Measurements from ENCODE around the gene SERPINE3. TPM values are rescaled to one million over a fixed set of nuclear protein-coding genes. Genes with fewer than 3 reads are reported as not detected.

SERPINE3 gene
- total RNA-seq, 1 experiment from 2014 or later, result 0.59 TPM

DNA sequence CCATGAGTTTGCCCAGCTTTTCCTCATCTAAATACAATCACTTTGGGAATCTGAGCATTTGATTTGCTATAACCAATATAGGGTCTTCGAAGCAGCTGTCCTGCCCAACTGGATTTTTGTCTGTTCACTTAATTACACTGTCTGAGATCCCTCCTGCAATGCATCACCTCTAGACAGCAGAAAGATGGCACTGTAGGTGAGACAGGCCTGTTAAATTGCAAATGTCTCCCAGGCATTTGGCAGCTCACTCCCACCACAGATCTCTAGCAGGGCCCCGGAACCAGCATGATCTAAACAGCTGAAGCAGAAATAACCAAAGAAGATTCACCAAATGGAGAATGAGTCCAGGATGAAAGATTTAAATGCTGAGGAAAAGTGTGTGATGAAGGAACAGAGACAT, 41.9 kb upstream of the SERPINE3 start:
- Mint-ChIP-seq H3K27ac (no peak overlapping the region), H3K4me3 (no peak overlapping the region), H3K36me3 (no peaks in the 10 kb centered on the region), H3K4me1 (peaks cover 62% of the 10 kb centered on the region), H3K27me3 (ENCODE audit: low read depth) (peaks cover 8% of the 10 kb centered on the region), H3K9me3 (peaks cover 4% of the 10 kb centered on the region; the same call in 1 of the 2 replicates)
- ChIA-PET CTCF (interaction anchor here (1.1 to 3.7 kb wide), 4 partner anchors 11 to 500 kb away, joined by 3 to 44 read pairs (median 4); no protein-coding TSS in a partner anchor), POLR2A (no interaction called here)
- TF ChIP-seq ZNF232 (CRISPR knock-in tag; IDR thresholded peaks at IDR 0.05) (no peak), KAT7 (CRISPR knock-in tag; IDR thresholded peaks at IDR 0.05; ENCODE audit: borderline replicate concordance) (no peak)
- TF ChIP-seq, protein P1, sequence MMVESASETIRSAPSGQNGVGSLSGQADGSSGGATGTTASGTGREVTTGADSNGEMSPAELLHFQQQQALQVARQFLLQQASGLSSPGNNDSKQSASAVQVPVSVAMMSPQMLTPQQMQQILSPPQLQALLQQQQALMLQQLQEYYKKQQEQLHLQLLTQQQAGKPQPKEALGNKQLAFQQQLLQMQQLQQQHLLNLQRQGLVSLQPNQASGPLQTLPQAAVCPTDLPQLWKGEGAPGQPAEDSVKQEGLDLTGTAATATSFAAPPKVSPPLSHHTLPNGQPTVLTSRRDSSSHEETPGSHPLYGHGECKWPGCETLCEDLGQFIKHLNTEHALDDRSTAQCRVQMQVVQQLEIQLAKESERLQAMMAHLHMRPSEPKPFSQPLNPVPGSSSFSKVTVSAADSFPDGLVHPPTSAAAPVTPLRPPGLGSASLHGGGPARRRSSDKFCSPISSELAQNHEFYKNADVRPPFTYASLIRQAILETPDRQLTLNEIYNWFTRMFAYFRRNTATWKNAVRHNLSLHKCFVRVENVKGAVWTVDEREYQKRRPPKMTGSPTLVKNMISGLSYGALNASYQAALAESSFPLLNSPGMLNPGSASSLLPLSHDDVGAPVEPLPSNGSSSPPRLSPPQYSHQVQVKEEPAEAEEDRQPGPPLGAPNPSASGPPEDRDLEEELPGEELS (CRISPR knock-in tag; IDR thresholded peaks at IDR 0.05), result no peak
- TF ChIP-seq, protein P2, sequence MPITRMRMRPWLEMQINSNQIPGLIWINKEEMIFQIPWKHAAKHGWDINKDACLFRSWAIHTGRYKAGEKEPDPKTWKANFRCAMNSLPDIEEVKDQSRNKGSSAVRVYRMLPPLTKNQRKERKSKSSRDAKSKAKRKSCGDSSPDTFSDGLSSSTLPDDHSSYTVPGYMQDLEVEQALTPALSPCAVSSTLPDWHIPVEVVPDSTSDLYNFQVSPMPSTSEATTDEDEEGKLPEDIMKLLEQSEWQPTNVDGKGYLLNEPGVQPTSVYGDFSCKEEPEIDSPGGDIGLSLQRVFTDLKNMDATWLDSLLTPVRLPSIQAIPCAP (CRISPR knock-in tag; IDR thresholded peaks at IDR 0.05), result no peak
- ATAC-seq (peak; percentile 43), DNase-seq (ENCODE audit: low spot score) (no peak)

DNA sequence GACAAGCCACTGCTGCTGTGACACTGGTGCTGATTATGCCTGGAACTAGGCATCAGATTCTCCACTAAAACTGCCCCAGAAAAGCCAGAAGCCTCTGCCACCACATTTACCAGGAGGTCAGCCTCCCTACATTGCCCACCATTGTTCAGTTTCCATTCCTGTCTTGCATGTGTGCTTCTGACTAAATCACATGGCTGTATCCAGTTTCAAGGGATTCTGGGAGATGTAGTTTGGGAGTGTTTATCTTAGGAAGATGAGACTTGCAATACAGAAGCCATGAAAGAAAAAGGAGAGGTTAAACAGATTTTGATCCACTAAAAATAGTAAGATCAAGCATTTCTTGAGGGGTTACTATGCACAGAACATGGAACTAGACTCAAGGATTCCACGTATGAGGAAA, 40.7 kb upstream of the SERPINE3 start:
- H3K4me3 Mint-ChIP-seq, result no peak overlapping the region
- ATAC-seq, result no peak
- peaks cover 7% of the 10 kb centered on the region for H3K27me3 Mint-ChIP-seq (ENCODE audit: low read depth)
- ChIA-PET CTCF (interaction anchor here (2.0 to 3.7 kb wide), 2 partner anchors 12 to 499 kb away, joined by 5 to 44 read pairs; no protein-coding TSS in a partner anchor), POLR2A (no interaction called here)
- H3K36me3 Mint-ChIP-seq, result no peaks in the 10 kb centered on the region
- DNase-seq (ENCODE audit: low spot score), result no peak
- H3K9me3 Mint-ChIP-seq, result peaks cover 4% of the 10 kb centered on the region; the same call in 1 of the 2 replicates
- peaks cover 65% of the 10 kb centered on the region for H3K4me1 Mint-ChIP-seq
- TF ChIP-seq, protein P3, sequence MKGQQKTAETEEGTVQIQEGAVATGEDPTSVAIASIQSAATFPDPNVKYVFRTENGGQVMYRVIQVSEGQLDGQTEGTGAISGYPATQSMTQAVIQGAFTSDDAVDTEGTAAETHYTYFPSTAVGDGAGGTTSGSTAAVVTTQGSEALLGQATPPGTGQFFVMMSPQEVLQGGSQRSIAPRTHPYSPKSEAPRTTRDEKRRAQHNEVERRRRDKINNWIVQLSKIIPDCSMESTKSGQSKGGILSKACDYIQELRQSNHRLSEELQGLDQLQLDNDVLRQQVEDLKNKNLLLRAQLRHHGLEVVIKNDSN (CRISPR knock-in tag; IDR thresholded peaks at IDR 0.05), result peak; percentile 87
- TF ChIP-seq, protein P4, sequence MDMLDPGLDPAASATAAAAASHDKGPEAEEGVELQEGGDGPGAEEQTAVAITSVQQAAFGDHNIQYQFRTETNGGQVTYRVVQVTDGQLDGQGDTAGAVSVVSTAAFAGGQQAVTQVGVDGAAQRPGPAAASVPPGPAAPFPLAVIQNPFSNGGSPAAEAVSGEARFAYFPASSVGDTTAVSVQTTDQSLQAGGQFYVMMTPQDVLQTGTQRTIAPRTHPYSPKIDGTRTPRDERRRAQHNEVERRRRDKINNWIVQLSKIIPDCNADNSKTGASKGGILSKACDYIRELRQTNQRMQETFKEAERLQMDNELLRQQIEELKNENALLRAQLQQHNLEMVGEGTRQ (CRISPR knock-in tag; IDR thresholded peaks at IDR 0.05), result peak; percentile 85
- TF ChIP-seq ZNF121 (CRISPR knock-in tag; IDR thresholded peaks at IDR 0.05), result no peak
- H3K27ac Mint-ChIP-seq, result no peak overlapping the region

DNA sequence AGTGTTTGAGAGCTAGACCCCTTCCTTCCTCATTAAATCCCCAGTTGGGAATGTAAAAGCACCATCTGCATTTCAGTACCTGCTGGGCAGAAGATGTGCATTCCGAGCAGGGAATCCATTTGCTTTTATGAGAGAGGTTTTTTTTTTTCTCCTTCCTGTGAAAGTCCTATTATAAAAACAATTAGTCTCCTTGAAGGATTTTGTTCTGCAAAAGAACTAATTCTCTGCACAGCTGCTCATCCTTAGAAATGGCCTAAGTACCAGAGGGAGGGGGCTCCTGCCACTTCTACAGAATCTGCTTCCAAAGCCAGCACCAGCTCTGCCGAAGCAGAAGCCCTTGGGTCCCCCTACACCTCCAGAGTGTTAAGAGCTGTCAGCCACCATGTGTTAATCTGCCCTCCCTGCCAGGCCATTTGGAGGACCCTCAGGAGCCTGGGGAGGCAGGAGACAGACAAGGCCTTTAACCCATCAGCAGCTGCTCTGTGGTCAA, 36.4 kb upstream of the SERPINE3 start:
- Mint-ChIP-seq H3K4me1 (peaks cover 84% of the 10 kb centered on the region), H3K9me3 (peaks cover 4% of the 10 kb centered on the region; the same call in 1 of the 2 replicates), H3K27me3 (ENCODE audit: low read depth) (peaks cover 7% of the 10 kb centered on the region), H3K36me3 (no peaks in the 10 kb centered on the region), H3K4me3 (peak overlapping the region; percentile 4; the same call in 1 of the 2 replicates), H3K27ac (peak overlapping the region; percentile 88)
- TF ChIP-seq ZNF423 (CRISPR knock-in tag; IDR thresholded peaks at IDR 0.05) (peak; percentile 72), CREM (CRISPR knock-in tag; IDR thresholded peaks at IDR 0.05) (0 out of 2 replicates have a peak, but pooled peaks have one; percentile 36), TEAD1 (CRISPR knock-in tag; IDR thresholded peaks at IDR 0.05) (peak; percentile 42; the same call in 1 of the 2 replicates), FOXJ3 (CRISPR knock-in tag; IDR thresholded peaks at IDR 0.05; ENCODE audit: borderline replicate concordance) (0 out of 2 replicates have a peak, but pooled peaks have one; percentile 6), NFYB (CRISPR knock-in tag; conservative IDR thresholded peaks at IDR 0.05; ENCODE audit: low read depth) (no peak), ZNF263 (CRISPR knock-in tag; IDR thresholded peaks at IDR 0.05; ENCODE audit: low read depth) (peak; percentile 55; the same call in 1 of the 2 replicates), ETV6 (CRISPR knock-in tag; IDR thresholded peaks at IDR 0.05) (peak; percentile 63)
- TF ChIP-seq, protein P5, sequence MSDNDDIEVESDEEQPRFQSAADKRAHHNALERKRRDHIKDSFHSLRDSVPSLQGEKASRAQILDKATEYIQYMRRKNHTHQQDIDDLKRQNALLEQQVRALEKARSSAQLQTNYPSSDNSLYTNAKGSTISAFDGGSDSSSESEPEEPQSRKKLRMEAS (CRISPR knock-in tag; IDR thresholded peaks at IDR 0.05), result peak; percentile 40; the same call in 1 of the 2 replicates
- TF ChIP-seq, protein P6, sequence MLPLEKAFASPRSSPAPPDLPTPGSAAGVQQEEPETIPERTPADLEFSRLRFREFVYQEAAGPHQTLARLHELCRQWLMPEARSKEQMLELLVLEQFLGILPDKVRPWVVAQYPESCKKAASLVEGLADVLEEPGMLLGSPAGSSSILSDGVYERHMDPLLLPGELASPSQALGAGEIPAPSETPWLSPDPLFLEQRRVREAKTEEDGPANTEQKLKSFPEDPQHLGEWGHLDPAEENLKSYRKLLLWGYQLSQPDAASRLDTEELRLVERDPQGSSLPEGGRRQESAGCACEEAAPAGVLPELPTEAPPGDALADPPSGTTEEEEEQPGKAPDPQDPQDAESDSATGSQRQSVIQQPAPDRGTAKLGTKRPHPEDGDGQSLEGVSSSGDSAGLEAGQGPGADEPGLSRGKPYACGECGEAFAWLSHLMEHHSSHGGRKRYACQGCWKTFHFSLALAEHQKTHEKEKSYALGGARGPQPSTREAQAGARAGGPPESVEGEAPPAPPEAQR (CRISPR knock-in tag; IDR thresholded peaks at IDR 0.05), result 0 out of 2 replicates have a peak, but pooled peaks have one; percentile 45
- TF ChIP-seq, protein P7, sequence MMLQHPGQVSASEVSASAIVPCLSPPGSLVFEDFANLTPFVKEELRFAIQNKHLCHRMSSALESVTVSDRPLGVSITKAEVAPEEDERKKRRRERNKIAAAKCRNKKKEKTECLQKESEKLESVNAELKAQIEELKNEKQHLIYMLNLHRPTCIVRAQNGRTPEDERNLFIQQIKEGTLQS (CRISPR knock-in tag; conservative IDR thresholded peaks at IDR 0.05), result no peak
- DNase-seq (ENCODE audit: low spot score), result peak; percentile 58
- ChIA-PET CTCF (interaction anchor here (0.8 to 4.2 kb wide), 9 partner anchors 8 to 494 kb away, joined by 3 to 42 read pairs (median 5); no protein-coding TSS in a partner anchor), POLR2A (interaction anchor here (0.7 to 1.2 kb wide), 4 partner anchors 51 to 155 kb away, joined by 3 to 6 read pairs (median 4); no protein-coding TSS in a partner anchor)
- peak; percentile 90 for ATAC-seq

All from WTC11 (cell line).